Neural progenitor cell (in vitro differentiated cells): ENCODE data around the gene CDC14A. TPM values are rescaled to one million over a fixed set of nuclear protein-coding genes. Genes with fewer than 3 reads are reported as not detected.

Experiments used
- DNase-seq: peaks from one replicate; pipeline ENCODE4 v3.0.0-alpha.2; 2016; ENCODE audit warnings: low spot score
- H2AFZ ChIP-seq: fragments of 200-600 bp; sonication (generic); replicated peaks from 2 replicates; pipeline ENCODE4 v1.6.1; 2016; ENCODE audit warnings: antibody characterized with exemption
- H3F3A ChIP-seq: fragments of 200-600 bp; sonication (generic); 2 replicates; pipeline ENCODE4 v1.6.1; 2016; ENCODE audit warnings: antibody characterized with exemption, low read depth
- H3K27ac ChIP-seq: fragments of 200-600 bp; sonication (generic); 2 replicates; pipeline ENCODE4 v1.5.1; 2016; ENCODE audit warnings: mild to moderate bottlenecking
- H3K27me3 ChIP-seq: fragments of 200-600 bp; sonication (generic); 2 replicates; pipeline ENCODE4 v1.6.1; 2016; ENCODE audit warnings: mild to moderate bottlenecking, moderate library complexity
- H3K36me3 ChIP-seq: fragments of 200-600 bp; sonication (generic); 2 replicates; pipeline ENCODE4 v1.5.1; 2016
- H3K4me1 ChIP-seq: fragments of 200-600 bp; sonication (generic); 2 replicates; pipeline ENCODE4 v1.6.1; 2016; ENCODE audit warnings: mixed run types
- H3K4me2 ChIP-seq: fragments of 200-600 bp; sonication (generic); 2 replicates; pipeline ENCODE4 v1.6.1; 2016
- H3K4me3 ChIP-seq: fragments of 200-600 bp; sonication (generic); 2 replicates; pipeline ENCODE4 v1.5.1; 2016
- H3K79me2 ChIP-seq: fragments of 200-600 bp; sonication (generic); 2 replicates; pipeline ENCODE4 v1.6.1; 2016; ENCODE audit warnings: low read depth
- H3K9ac ChIP-seq: fragments of 200-600 bp; sonication (generic); 2 replicates; pipeline ENCODE4 v1.6.1; 2016
- H3K9me3 ChIP-seq: fragments of 200-600 bp; sonication (generic); 2 replicates; pipeline ENCODE4 v1.5.1; 2016; ENCODE audit warnings: low read depth
- H4K20me1 ChIP-seq: fragments of 200-600 bp; sonication (generic); 2 replicates; pipeline ENCODE4 v1.6.1; 2016; ENCODE audit warnings: low read depth
- H3K27ac Mint-ChIP-seq: 3 replicates; pipeline ENCODE4 v1.8.0; 2021; ENCODE audit warnings: mixed read lengths
- H3K27me3 Mint-ChIP-seq: 2 replicates; pipeline ENCODE4 v1.8.0; 2022; ENCODE audit warnings: low read depth, mild to moderate bottlenecking, inconsistent platforms, moderate library complexity, mixed read lengths; ENCODE audit not compliant: insufficient read depth
- H3K36me3 Mint-ChIP-seq: 3 replicates; pipeline ENCODE4 v1.8.0; 2021; ENCODE audit warnings: mixed read lengths
- H3K4me1 Mint-ChIP-seq: 3 replicates; pipeline ENCODE4 v1.8.0; 2021; ENCODE audit warnings: mixed read lengths
- H3K4me3 Mint-ChIP-seq: 3 replicates; pipeline ENCODE4 v1.8.0; 2021; ENCODE audit warnings: mild to moderate bottlenecking, moderate library complexity, mixed read lengths
- H3K9me3 Mint-ChIP-seq: 3 replicates; pipeline ENCODE4 v1.8.0; 2020; ENCODE audit warnings: mixed read lengths
- CTCF ChIP-seq: fragments of 200-600 bp; sonication (generic); IDR thresholded peaks from 2 replicates; pipeline ENCODE4 v1.5.1; 2017; ENCODE audit warnings: antibody characterized with exemption, mild to moderate bottlenecking
- EZH2 ChIP-seq: fragments of 200-600 bp; sonication (generic); IDR thresholded peaks from 2 replicates; pipeline ENCODE4 v1.6.1; 2017; ENCODE audit warnings: antibody characterized with exemption, mild to moderate bottlenecking, moderate library complexity
- EZH2phosphoT487 ChIP-seq: fragments of 200-600 bp; sonication (generic); IDR thresholded peaks from 2 replicates; pipeline ENCODE4 v1.6.1; 2017; ENCODE audit warnings: antibody characterized with exemption
- total RNA-seq: library from RNA; depleted of rRNA; stranded (reverse); fragments of >200 nt; gene quantifications from 2 replicates; pipeline ENCODE4 v1.2.3, GENCODE V29; 2015; ENCODE audit warnings: low replicate concordance

The CDC14A gene
- total RNA-seq, 1 donor from 2014 or later, result 37.0 TPM

GRCh38 chr1:100526894-100527293 lies 174.6 kb downstream of the CDC14A start:
- Mint-ChIP-seq H3K9me3 (no peaks in the 10 kb centered on the region), H3K27me3 (no peaks in the 10 kb centered on the region), H3K27ac (no peak overlapping the region), H3K36me3 (no peaks in the 10 kb centered on the region), H3K4me1 (no peaks in the 10 kb centered on the region), H3K4me3 (no peak overlapping the region)
- no peaks in the 10 kb centered on the region for H3K9me3 ChIP-seq
- no peaks in the 10 kb centered on the region for H3F3A ChIP-seq
- no peak overlapping the region for H3K4me3 ChIP-seq
- no peak overlapping the region for H3K27ac ChIP-seq
- no peak overlapping the region for H3K4me2 ChIP-seq
- no peak overlapping the region for H2AFZ ChIP-seq
- TF ChIP-seq EZH2phosphoT487 (no peak), EZH2 (no peak), CTCF (no peak)
- H3K79me2 ChIP-seq, result no peaks in the 10 kb centered on the region
- peaks cover 3% of the 10 kb centered on the region for H3K4me1 ChIP-seq
- no peak for DNase-seq
- no peaks in the 10 kb centered on the region for H3K27me3 ChIP-seq
- no peaks in the 10 kb centered on the region for H3K36me3 ChIP-seq
- no peaks in the 10 kb centered on the region for H4K20me1 ChIP-seq
- H3K9ac ChIP-seq, result no peak overlapping the region

DNA sequence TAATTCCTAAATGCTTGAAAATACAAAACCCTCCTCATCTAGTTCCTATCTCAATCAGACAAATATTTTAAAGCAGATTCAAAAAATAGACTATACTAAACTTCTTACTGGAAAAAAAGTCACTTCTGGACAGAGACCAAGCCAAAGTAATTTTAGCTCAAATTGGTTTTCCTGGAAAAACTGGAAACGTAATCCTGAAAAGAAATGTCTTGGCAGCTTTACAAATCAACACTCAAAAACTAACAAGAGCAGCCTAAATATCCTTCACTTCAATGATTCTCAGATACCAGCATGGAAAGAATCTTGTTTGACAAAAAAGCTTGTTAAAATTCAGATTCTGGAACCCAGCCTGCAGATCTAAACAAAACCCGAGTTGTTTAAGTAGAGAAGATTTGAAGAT lies 176.6 kb downstream of the CDC14A start:
- Mint-ChIP-seq H3K4me1 (no peaks in the 10 kb centered on the region), H3K27me3 (no peaks in the 10 kb centered on the region), H3K27ac (no peak overlapping the region), H3K9me3 (no peaks in the 10 kb centered on the region), H3K36me3 (no peaks in the 10 kb centered on the region), H3K4me3 (no peak overlapping the region)
- Histone ChIP-seq H3K9ac (no peak overlapping the region), H3F3A (no peaks in the 10 kb centered on the region), H3K4me3 (no peak overlapping the region), H3K79me2 (no peaks in the 10 kb centered on the region), H4K20me1 (no peaks in the 10 kb centered on the region), H3K4me2 (no peak overlapping the region), H3K4me1 (peaks cover 3% of the 10 kb centered on the region), H3K27ac (no peak overlapping the region), H3K36me3 (no peaks in the 10 kb centered on the region), H3K27me3 (no peaks in the 10 kb centered on the region), H2AFZ (no peak overlapping the region), H3K9me3 (no peaks in the 10 kb centered on the region)
- TF ChIP-seq CTCF (no peak), EZH2phosphoT487 (no peak), EZH2 (no peak)
- no peak for DNase-seq

DNA sequence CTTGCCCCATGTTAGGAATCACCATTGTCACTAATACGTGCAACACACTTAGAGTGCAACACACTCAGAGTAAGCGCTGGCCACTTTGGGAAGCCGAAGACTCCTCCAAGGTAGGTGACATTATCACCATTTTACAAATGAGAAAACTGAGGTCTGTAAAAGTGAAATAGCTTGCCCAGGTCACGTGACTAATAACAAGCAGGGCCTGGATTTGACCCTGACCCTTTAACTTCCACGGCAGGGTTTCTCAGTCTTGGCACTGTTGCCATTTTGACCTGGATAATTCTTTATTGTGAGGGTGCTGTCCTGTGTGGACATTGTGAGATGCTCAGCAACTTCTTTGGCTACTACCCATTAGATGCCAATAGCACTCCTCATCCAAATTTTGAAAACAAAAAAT lies 177.8 kb downstream of the CDC14A start:
- Histone ChIP-seq H3K36me3 (no peaks in the 10 kb centered on the region), H3K9ac (no peak overlapping the region), H3K9me3 (no peaks in the 10 kb centered on the region), H3F3A (no peaks in the 10 kb centered on the region), H3K4me3 (no peak overlapping the region), H3K79me2 (no peaks in the 10 kb centered on the region), H2AFZ (no peak overlapping the region), H3K4me2 (no peak overlapping the region), H4K20me1 (no peaks in the 10 kb centered on the region), H3K27me3 (peaks cover 6% of the 10 kb centered on the region), H3K4me1 (peaks cover 3% of the 10 kb centered on the region), H3K27ac (no peak overlapping the region)
- Mint-ChIP-seq H3K4me3 (no peak overlapping the region), H3K27me3 (no peaks in the 10 kb centered on the region), H3K27ac (no peak overlapping the region), H3K36me3 (no peaks in the 10 kb centered on the region), H3K4me1 (peaks cover under 1% of the 10 kb centered on the region), H3K9me3 (no peaks in the 10 kb centered on the region)
- DNase-seq, result no peak
- TF ChIP-seq EZH2phosphoT487 (no peak), CTCF (no peak), EZH2 (no peak)
